Bronchial epithelial cell (primary cell): ENCODE results near the gene UBE2Q1. TPM values are rescaled to one million over a fixed set of nuclear protein-coding genes. Genes with fewer than 3 reads are reported as not detected.

Experiments
- DNase-seq: peaks from one replicate; pipeline ENCODE4 v3.0.0-alpha.2; 2010; ENCODE audit warnings: low read depth
- FAIRE-seq: peaks from 2 replicates; lab custom pipeline; 2011; peaks lifted over from hg19 to GRCh38; lab: Jason Lieb, UNC
- H3K27me3 ChIP-seq: 2 replicates; pipeline ENCODE4 v1.5.1; 2011; ENCODE audit warnings: low read length; ENCODE audit not compliant: control insufficient read depth, insufficient read depth
- H3K36me3 ChIP-seq: 2 replicates; pipeline ENCODE4 v1.5.1; 2011; ENCODE audit warnings: low read length; ENCODE audit not compliant: control insufficient read depth, insufficient read depth
- H3K4me3 ChIP-seq: 2 replicates; pipeline ENCODE4 v1.5.1; 2011; ENCODE audit warnings: mild to moderate bottlenecking, low read depth, low read length, control low read depth
- CTCF ChIP-seq: IDR thresholded peaks from 2 replicates; pipeline ENCODE4 v1.5.1; 2011; ENCODE audit warnings: mild to moderate bottlenecking, moderate library complexity, low read length, control low read depth, inconsistent platforms; ENCODE audit not compliant: insufficient read depth, severe bottlenecking
- total RNA-seq: library from RNA; depleted of rRNA; stranded (reverse); fragments of >200 nt; gene quantifications from 2 replicates; pipeline ENCODE4 v1.2.1, GENCODE V29; 2014

Gene UBE2Q1
- total RNA-seq, 1 donor from 2014 or later, result 20.3 TPM

- no peaks in the 10 kb centered on the region for H3K27me3 ChIP-seq
- FAIRE-seq, result no peak
- no peak for DNase-seq
Measured at GRCh38 chr1:154599658-154600057, 41.2 kb upstream of the UBE2Q1 start.

GRCh38 chr1:154598871-154599635, 40.6 kb upstream of the UBE2Q1 start:
- DNase-seq (no peak), FAIRE-seq (no peak)
- no peak overlapping the region for H3K4me3 ChIP-seq
- H3K27me3 ChIP-seq, result no peaks in the 10 kb centered on the region
- H3K36me3 ChIP-seq, result peaks cover 24% of the 10 kb centered on the region
- TF ChIP-seq CTCF, result no peak

More at GRCh38 chr1:154599658-154600057, 41.2 kb upstream of the UBE2Q1 start:
- no peak for TF ChIP-seq CTCF
- H3K36me3 ChIP-seq, result peaks cover 24% of the 10 kb centered on the region
- no peak overlapping the region for H3K4me3 ChIP-seq

- DNase-seq (peak; percentile 82), FAIRE-seq (no peak)
- Histone ChIP-seq H3K27me3 (no peaks in the 10 kb centered on the region), H3K36me3 (peaks cover 23% of the 10 kb centered on the region), H3K4me3 (no peak overlapping the region)
- TF ChIP-seq CTCF, result no peak
Measured at GRCh38 chr1:154595621-154596020, 37.2 kb upstream of the UBE2Q1 start.

- DNase-seq, result no peak
- no peak for TF ChIP-seq CTCF
- Histone ChIP-seq H3K4me3 (no peak overlapping the region), H3K36me3 (peaks cover 26% of the 10 kb centered on the region), H3K27me3 (no peaks in the 10 kb centered on the region)
- FAIRE-seq, result no peak
Measured at GRCh38 chr1:154594811-154595210, 36.3 kb upstream of the UBE2Q1 start.

GRCh38 chr1:154593390-154593789, 34.9 kb upstream of the UBE2Q1 start:
- DNase-seq (no peak), FAIRE-seq (no peak)
- H3K4me3 ChIP-seq, result no peak overlapping the region
- no peaks in the 10 kb centered on the region for H3K27me3 ChIP-seq
- H3K36me3 ChIP-seq, result peaks cover 39% of the 10 kb centered on the region
- TF ChIP-seq CTCF, result no peak
